Pancreas (tissue), 10 donors: ENCODE results near the gene WDR75. TPM values are rescaled to one million over a fixed set of nuclear protein-coding genes. Genes with fewer than 3 reads are reported as not detected.

Experiments used
- ATAC-seq, 4 donors: fragments of 200-7000 bp; cut with Tn5 transposase; one replicate each; pipeline versions ENCODE4 v1.8.0 to v1.9.1; 2020; ENCODE audit warnings: mild to moderate bottlenecking in 4 of 4, moderate library complexity in 4 of 4
- DNase-seq, 6 donors: peaks; one replicate each; pipeline ENCODE4 v3.0.0-alpha.2; 2020
- FAIRE-seq: peaks from 2 replicates; lab custom pipeline; 2012; peaks lifted over from hg19 to GRCh38; lab: Jason Lieb, UNC
- H3K27ac ChIP-seq, 4 donors: fragments of 200-600 bp; sonication (generic); 1 replicate in 3 of 4; 2 replicates in 1 of 4; pipeline versions ENCODE4 v1.5.0 to v1.8.0; 2020
- H3K27me3 ChIP-seq, 4 donors: fragments of 200-600 bp; one replicate each; pipeline ENCODE4 v1.8.0; 2021
- H3K36me3 ChIP-seq, 3 donors: fragments of 200-600 bp; sonication (generic) in 1 of 3; one replicate each; pipeline versions ENCODE4 v1.5.0 to v1.8.0; 2020 to 2021
- H3K4me1 ChIP-seq, 3 donors: fragments of 200-600 bp; one replicate each; pipeline ENCODE4 v1.8.0; 2021
- H3K4me3 ChIP-seq, 4 donors: fragments of 200-600 bp; sonication (generic) in 2 of 4; one replicate each; pipeline versions ENCODE4 v1.5.0 to v1.8.0; 2020 to 2021
- H3K9me3 ChIP-seq, 4 donors: fragments of 200-600 bp; one replicate each; pipeline ENCODE4 v1.8.0; 2021
- WGBS, 2 donors: extraction: QIAGEN DNeasy Blood & Tissue Kit; methylation state at CpG; one replicate each; pipeline ENCODE4 v1.1.7; 2013; 5-methylcytosine and 5-hydroxymethylcytosine counted together
- intact Hi-C, 3 donors: fragments of 100-400 bp; cut with DNase I; formaldehyde crosslinking; loops; one replicate each; pipeline versions ENCODE4 v1.11.1 to v1.14.2; 2022
- polyA plus RNA-seq, 2 donors: library from polyadenylated mRNA; stranded (reverse); fragments of 200-250 nt; gene quantifications; one replicate each; pipeline ENCODE4 v1.2.3, GENCODE V29; 2013
- total RNA-seq, 6 donors: library from RNA; stranded (reverse); fragmentation: NEBNext Ultra II Directional in 4 of 6; extraction: Animal tissue kit (Norgen Biotek cat#: 25700) in 4 of 6; gene quantifications; one replicate each; pipeline versions ENCODE4 v1.2.1 to v1.2.4, GENCODE V29; 2021 to 2023
- TF ChIP-seq, protein P1 (sequence below), 4 donors: fragments of 200-600 bp; sonication (generic) in 3 of 4; IDR thresholded peaks; one replicate each; pipeline versions ENCODE4 v1.5.0 to v1.8.0; 2021; ENCODE audit warnings: antibody characterized with exemption in 4 of 4
- donor health status: healthy with polysubstance abuse.
- donor health status: DM: no; HTN: no; CAD: no; lungs with moderate emphysema.
- donor health status: DM: no; HTN: no; CAD: no.
- donor health status: control.
- donor health status: control.
- donor health status: Bipolar disorder and iron deficiency.
- donor health status: DM: yes; HTN: yes; CAD: no.
- donor health status: DM: no; HTN: no; CAD: no.
- donor health status: DM: no; HTN: no; CAD: no.
- donor health status: DM: yes; HTN: yes; CAD: no.

WDR75 gene
- total and polyA plus RNA-seq, 8 donors: 11.3 to 20.9 (median 14.7) TPM

DNA sequence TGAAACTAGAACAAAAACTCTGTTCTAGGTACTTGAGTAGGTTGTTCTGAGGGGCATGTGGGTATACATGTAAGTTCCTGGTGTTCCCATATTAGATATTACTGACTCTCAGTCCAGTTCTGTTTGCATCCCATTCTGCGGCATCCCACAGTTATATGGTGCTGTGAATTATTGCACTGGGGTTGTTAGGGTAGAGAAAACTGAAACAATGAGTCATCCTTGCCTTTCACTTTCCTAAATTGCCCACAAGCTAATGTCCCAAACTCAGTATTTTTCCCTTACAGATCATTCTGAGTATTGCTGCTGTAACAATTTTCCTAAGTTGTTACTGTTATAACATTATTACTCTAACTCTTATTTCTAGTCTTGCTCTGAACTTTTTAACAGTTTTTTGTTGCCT, 3.0 kb downstream of the WDR75 start:
- H3K4me1 ChIP-seq: peaks cover 0 to 19% (median 4%) of the 10 kb centered on the region in 3 donors
- whole genome bisulfite sequencing, 2 donors: 98 to 100% methylated on average over 1 of the region's 1 CpG
- ATAC-seq (no peak), FAIRE-seq (no peak), DNase-seq (no peak)
- H3K4me3 ChIP-seq: no peak overlapping the region
- peaks cover 0 to 7% (median 6%) of the 10 kb centered on the region in 3 donors for H3K36me3 ChIP-seq
- H3K27ac ChIP-seq: no peak overlapping the region
- no peaks in the 10 kb centered on the region for H3K9me3 ChIP-seq
- TF ChIP-seq, protein P1, sequence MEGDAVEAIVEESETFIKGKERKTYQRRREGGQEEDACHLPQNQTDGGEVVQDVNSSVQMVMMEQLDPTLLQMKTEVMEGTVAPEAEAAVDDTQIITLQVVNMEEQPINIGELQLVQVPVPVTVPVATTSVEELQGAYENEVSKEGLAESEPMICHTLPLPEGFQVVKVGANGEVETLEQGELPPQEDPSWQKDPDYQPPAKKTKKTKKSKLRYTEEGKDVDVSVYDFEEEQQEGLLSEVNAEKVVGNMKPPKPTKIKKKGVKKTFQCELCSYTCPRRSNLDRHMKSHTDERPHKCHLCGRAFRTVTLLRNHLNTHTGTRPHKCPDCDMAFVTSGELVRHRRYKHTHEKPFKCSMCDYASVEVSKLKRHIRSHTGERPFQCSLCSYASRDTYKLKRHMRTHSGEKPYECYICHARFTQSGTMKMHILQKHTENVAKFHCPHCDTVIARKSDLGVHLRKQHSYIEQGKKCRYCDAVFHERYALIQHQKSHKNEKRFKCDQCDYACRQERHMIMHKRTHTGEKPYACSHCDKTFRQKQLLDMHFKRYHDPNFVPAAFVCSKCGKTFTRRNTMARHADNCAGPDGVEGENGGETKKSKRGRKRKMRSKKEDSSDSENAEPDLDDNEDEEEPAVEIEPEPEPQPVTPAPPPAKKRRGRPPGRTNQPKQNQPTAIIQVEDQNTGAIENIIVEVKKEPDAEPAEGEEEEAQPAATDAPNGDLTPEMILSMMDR (IDR thresholded peaks at IDR 0.05): no peak
- intact Hi-C loops: no loop called here
- no peaks in the 10 kb centered on the region for H3K27me3 ChIP-seq

DNA sequence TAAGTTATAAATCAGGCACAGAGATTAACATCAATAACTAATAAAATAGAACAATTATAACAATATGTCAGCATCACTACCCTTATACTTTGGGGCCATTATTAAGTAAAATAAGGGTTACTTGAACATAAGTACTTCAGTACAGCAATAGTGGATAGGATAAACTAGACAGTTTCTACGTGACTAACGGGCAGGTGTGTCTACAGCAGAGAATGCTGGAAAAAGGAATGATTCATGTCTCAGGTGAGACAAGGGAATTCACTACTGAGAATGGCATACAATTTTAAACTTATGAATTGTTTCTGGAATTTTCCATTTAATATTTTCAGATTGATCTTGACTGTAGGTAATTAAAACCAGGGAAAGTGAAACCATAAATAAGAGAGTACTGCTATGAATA, 5.5 kb downstream of the WDR75 start:
- TF ChIP-seq, protein P1 (IDR thresholded peaks at IDR 0.05): no peak
- WGBS, 2 donors: 88 to 94% methylated on average over 2 of the region's 2 CpGs
- Histone ChIP-seq H3K36me3 (peaks cover 0 to 31% (median 12%) of the 10 kb centered on the region in 3 donors), H3K27ac (no peak overlapping the region), H3K27me3 (no peaks in the 10 kb centered on the region), H3K4me1 (peaks cover 0 to 9% (median 0%) of the 10 kb centered on the region in 3 donors), H3K9me3 (no peaks in the 10 kb centered on the region), H3K4me3 (no peak overlapping the region)
- intact Hi-C loops: no loop called here
- no peak for ATAC-seq
- no peak for FAIRE-seq
- DNase-seq: no peak

GRCh38 chr2:189454009-189454408, 12.7 kb downstream of the WDR75 start:
- Histone ChIP-seq H3K27ac (no peak overlapping the region), H3K27me3 (no peaks in the 10 kb centered on the region), H3K36me3 (peaks cover 0 to 64% (median 18%) of the 10 kb centered on the region in 3 donors), H3K4me1 (peaks cover 0 to under 1% (median 0%) of the 10 kb centered on the region in 3 donors), H3K4me3 (no peak overlapping the region), H3K9me3 (no peaks in the 10 kb centered on the region)
- FAIRE-seq: no peak
- no peak for ATAC-seq
- TF ChIP-seq, protein P1 (IDR thresholded peaks at IDR 0.05): no peak
- 76 to 84% methylated on average over 2 of the region's 2 CpGs for WGBS, 2 donors
- no peak for DNase-seq
- intact Hi-C loops: no loop called here

DNA sequence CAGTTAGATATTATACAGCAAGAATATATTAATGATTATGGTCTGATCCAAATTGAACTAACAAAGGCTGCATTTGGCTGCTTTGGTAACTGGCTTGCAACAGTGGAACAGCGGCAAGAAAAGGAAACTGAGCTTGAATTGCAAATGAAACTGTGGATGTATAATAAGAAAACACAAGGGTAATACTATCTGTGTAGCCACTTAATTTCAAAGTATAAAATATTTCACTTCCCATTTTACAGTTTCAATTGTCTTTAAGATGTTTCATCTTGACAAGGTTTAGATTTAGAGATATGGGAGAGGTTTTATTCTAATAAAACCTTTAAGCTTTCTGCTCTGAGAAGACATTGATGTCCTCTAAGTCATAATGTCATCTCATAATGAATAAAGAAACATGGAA, 23.8 kb downstream of the WDR75 start:
- FAIRE-seq (no peak), ATAC-seq (no peak), DNase-seq (no peak)
- Histone ChIP-seq H3K4me3 (no peak overlapping the region), H3K9me3 (no peaks in the 10 kb centered on the region), H3K27ac (no peak overlapping the region), H3K27me3 (no peaks in the 10 kb centered on the region), H3K4me1 (no peaks in the 10 kb centered on the region), H3K36me3 (peaks cover 0 to 76% (median 21%) of the 10 kb centered on the region in 3 donors)
- intact Hi-C loops: no loop called here
- TF ChIP-seq, protein P1 (IDR thresholded peaks at IDR 0.05): no peak
- WGBS, 2 donors: 96 to 100% methylated on average over 1 of the region's 1 CpG

DNA sequence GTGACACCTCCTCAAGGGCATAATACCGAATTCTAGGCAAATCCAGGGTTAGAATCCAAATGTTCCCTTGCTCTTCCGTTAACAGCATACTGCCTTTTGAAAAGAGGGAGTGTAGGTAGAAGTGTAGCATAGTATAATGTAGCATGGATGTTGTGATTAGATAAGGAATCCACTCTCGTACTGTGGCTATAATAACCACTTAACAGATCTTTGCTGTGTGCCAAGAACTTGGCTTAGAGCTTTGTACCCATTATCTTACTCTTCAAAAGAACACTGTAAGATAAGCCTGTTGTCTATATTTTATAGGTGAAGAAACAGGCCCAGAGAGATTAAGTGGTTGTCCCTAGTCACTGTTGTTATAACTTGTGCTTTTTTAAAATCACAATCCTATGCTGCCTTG, 24.2 kb downstream of the WDR75 start:
- FAIRE-seq: no peak
- no peaks in the 10 kb centered on the region for H3K9me3 ChIP-seq
- no peak for ATAC-seq
- H3K27ac ChIP-seq: no peak overlapping the region
- H3K36me3 ChIP-seq: peaks cover 0 to 79% (median 24%) of the 10 kb centered on the region in 3 donors
- intact Hi-C loops: no loop called here
- no peaks in the 10 kb centered on the region for H3K27me3 ChIP-seq
- H3K4me1 ChIP-seq: no peaks in the 10 kb centered on the region
- no peak for DNase-seq
- WGBS, 2 donors: 77 to 83% methylated on average over 3 of the region's 3 CpGs
- TF ChIP-seq, protein P1 (IDR thresholded peaks at IDR 0.05): no peak
- no peak overlapping the region for H3K4me3 ChIP-seq
